Left lobe of liver (tissue), 2 donors: ENCODE results near the gene LPGAT1. TPM values are rescaled to one million over a fixed set of nuclear protein-coding genes. Genes with fewer than 3 reads are reported as not detected.
"Not testable (repeated sequence)": the region's sequence is repeated elsewhere in the genome, so short reads cannot be mapped to it uniquely, and the experiment has no call there.

Source experiments
- ATAC-seq: fragments of 200-7000 bp; cut with Tn5 transposase; one replicate; pipeline ENCODE4 v1.9.1; 2020; ENCODE audit warnings: mild to moderate bottlenecking, moderate library complexity
- DNase-seq: peaks from one replicate; pipeline ENCODE4 v3.0.0-alpha.2; 2020; ENCODE audit warnings: low spot score
- total RNA-seq: library from RNA; stranded (reverse); gene quantifications from one replicate; pipeline ENCODE4 v1.2.1, GENCODE V29; 2021
- donor health status: DM: no; HTN: no; CAD: no; lungs with moderate emphysema.
- donor health status: DM: no; HTN: yes; CAD: no.

Gene LPGAT1
- total RNA-seq, 1 donor from 2014 or later, result 35.0 TPM

- DNase-seq, result no peak
- no peak for ATAC-seq
Observed at GRCh38 chr1:211708926-211709325, 121.6 kb downstream of the LPGAT1 start.

GRCh38 chr1:211708006-211708405 lies 122.6 kb downstream of the LPGAT1 start:
- DNase-seq (no peak), ATAC-seq (no peak)

DNA sequence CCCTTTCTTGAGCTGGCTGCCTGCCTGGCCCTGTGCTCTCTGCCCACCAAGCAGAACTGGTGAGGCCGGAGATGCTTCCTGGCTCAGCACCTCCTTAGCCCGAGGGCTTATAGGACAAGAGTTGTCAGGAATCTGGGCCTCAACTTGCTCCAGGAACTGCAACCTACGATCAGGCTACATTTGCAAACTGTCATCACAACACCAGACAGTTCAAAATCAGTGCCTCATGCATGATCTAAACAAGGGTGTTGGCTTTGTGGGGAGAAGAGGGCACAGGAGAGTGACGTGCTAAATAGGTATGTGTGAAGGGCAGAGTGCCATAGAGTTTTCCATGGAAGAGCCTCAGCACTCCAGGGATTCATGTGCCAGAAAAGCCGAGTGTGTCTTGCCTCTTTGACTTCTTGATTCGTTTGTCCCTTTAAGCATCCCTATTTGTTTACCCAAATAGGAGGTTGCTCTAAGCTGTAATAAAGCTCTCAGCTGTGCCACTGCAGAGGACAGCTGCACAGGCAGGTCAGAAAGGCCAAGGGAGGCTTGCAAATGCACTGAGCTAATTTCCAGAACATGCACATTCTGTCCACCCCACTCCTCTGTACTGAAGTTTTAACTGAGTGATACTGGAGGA lies 125.0 kb downstream of the LPGAT1 start:
- ATAC-seq (no peak), DNase-seq (no peak)

- no peak for ATAC-seq
- no peak for DNase-seq
Observed at GRCh38 chr1:211704543-211704942, 126.0 kb downstream of the LPGAT1 start.

GRCh38 chr1:211703812-211704537 lies 126.6 kb downstream of the LPGAT1 start:
- ATAC-seq (no peak), DNase-seq (no peak)

- DNase-seq, result no peak
- no peak for ATAC-seq
Observed at GRCh38 chr1:211701733-211702132, 128.8 kb downstream of the LPGAT1 start.

DNA sequence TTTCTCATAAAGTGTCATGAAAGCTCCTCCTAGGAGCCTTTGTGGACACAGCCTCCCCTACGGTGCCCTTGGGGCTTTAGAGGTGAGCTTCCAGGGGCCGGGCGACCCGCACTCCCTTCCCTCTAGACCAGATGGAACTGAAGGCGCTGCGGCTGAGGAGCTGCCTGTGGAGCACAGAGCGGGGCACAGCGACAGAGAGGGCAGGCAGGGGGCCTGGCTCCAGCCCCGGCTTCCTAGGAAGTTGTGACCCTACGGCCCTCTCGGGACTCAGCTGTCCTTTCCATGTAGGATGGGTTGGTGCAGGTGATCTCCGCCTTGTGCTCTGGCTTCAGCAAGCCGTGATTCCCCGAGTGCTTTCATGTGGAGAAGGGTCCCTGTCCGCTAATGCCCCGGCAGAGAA lies 131.5 kb downstream of the LPGAT1 start:
- no peak for DNase-seq
- no peak for ATAC-seq

GRCh38 chr1:211698161-211699026 lies 132.2 kb downstream of the LPGAT1 start:
- DNase-seq (peak; percentile 88), ATAC-seq (peak; percentile 100)

- no peak for ATAC-seq
- no peak for DNase-seq
Observed at GRCh38 chr1:211697356-211697755, 133.2 kb downstream of the LPGAT1 start.

DNA sequence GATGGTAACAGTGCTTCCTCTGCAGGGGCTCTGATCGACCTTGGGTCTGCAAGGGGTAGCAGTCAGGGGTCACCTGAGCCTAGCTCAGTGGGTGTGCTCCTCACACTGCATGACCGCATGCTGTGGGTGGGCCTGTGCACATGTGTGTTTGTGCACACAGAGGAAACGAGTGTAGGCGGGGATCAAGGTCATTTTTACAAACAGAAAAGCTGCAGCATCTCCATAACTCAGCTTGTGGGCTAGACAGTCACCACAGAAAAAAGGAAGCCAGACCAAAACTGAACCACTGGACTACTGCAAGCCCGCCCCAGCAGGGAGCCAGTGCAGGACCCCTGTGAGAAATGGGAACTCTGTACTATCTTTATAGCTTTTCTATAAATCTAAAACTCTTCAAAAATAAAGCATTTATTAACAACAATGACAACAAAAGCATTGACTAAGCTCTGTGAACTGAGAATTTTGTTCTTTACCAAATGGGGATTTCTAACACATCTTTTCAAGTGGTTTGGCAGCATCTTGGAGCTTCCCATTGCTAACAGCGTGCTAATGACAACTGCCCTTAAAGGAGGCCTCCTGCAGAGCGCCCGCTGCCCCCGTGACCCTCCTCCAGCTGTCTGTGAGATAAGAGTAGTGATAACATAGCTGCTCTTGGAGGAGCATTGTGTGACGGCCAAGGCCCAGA lies 135.3 kb downstream of the LPGAT1 start:
- ATAC-seq, result no peak

DNA sequence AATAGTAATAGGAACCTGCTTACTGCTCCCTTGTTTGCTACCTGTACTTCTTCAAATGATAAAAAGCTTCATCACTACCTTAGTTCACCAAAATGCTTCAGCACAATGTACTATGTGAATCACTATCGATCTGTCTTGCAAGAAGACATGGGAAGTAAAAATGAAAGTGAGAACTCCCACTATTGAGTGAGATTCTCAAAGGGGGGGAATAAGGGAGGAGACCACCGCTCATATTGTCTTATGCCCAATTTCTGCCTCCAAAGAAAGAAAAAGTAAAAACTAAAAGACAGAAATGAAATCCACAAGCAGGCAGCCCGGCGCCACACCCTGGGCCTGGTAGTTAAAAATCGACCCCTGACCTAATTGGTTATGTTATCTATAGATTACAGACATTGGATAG lies 136.7 kb downstream of the LPGAT1 start:
- DNase-seq, ATAC-seq: not testable (repeated sequence)

More for the DNA sequence above, 135.3 kb downstream of the LPGAT1 start:
- no peak for DNase-seq

Other genes with a start within 250 kb of the LPGAT1 start
- 0.13 TPM for gene NEK2, start 155.1 kb downstream of the LPGAT1 start, total RNA-seq
- 5.2 TPM for gene INTS7, start 204.8 kb upstream of the LPGAT1 start, total RNA-seq
- gene DTL, start 205.0 kb upstream of the LPGAT1 start, total RNA-seq, result 0.10 TPM